GM12892 (cell line): ENCODE measurements around the gene AAK1.

Experiments
- POLR2A ChIP-seq: IDR thresholded peaks from 2 replicates; pipeline ENCODE4 v1.6.1; 2011; ENCODE audit warnings: low read depth, low read length, control low read depth
- POLR2AphosphoS5 ChIP-seq: IDR thresholded peaks from 2 replicates; pipeline ENCODE4 v1.6.1; 2011; ENCODE audit warnings: low read depth, low read length, control low read depth

DNA sequence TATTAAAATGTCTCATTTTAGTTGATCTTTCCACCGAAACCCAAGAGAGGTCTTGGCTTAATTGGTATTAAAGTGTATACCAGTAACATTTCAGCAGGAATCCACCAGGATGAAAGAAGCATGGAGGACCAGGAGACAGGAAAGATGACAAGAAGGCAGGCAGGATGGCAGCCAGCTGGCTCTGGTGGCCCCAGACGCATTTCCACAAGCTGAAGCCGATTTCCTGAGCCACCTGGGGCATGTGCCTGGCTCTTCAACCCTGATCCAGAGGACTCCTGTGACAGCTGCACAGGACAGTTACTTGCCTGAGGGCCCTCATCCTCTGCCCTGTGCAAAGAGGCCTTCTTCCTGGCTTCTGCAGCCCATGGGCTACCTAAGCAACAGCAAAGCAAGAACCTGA, 149.4 kb downstream of the AAK1 start:
- TF ChIP-seq POLR2A, result no peak
- TF ChIP-seq POLR2AphosphoS5, result no peak
